PC-3 (cell line): ENCODE data around the gene NRXN2.

Experiments
- EZH2 ChIP-seq: fragments of 300-600 bp; sonication (generic); IDR thresholded peaks from one replicate; pipeline ENCODE4 v1.6.1; 2017; ENCODE audit warnings: antibody characterized with exemption, mild to moderate bottlenecking, low read length; ENCODE audit not compliant: unreplicated experiment
- TF ChIP-seq, protein P1 (sequence below): fragments of 300-600 bp; sonication (generic); conservative IDR thresholded peaks from 2 replicates; pipeline ENCODE4 v1.5.1; 2017; ENCODE audit warnings: antibody characterized with exemption, low read depth, mild to moderate bottlenecking, low read length

DNA sequence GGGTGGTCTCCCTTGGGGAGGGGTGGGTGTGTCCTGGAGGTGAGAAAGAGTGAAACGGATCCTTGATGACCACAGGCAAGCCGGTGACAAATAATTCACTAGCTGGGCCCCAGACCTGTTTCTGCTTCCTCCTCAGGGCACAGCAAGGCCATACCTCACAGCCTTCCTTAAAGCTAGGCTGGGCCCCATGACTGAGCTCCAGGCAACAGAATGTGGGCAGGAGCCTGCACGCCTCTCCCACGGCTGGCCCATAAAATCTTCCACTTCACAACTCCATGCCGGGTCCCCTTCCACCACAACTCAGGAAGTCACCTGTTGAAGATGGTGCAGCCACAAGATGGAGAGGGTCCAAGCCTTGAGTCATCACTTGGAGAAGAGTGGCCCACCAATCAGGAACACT is 108.1 kb downstream of the NRXN2 start:
- TF ChIP-seq, protein P1, sequence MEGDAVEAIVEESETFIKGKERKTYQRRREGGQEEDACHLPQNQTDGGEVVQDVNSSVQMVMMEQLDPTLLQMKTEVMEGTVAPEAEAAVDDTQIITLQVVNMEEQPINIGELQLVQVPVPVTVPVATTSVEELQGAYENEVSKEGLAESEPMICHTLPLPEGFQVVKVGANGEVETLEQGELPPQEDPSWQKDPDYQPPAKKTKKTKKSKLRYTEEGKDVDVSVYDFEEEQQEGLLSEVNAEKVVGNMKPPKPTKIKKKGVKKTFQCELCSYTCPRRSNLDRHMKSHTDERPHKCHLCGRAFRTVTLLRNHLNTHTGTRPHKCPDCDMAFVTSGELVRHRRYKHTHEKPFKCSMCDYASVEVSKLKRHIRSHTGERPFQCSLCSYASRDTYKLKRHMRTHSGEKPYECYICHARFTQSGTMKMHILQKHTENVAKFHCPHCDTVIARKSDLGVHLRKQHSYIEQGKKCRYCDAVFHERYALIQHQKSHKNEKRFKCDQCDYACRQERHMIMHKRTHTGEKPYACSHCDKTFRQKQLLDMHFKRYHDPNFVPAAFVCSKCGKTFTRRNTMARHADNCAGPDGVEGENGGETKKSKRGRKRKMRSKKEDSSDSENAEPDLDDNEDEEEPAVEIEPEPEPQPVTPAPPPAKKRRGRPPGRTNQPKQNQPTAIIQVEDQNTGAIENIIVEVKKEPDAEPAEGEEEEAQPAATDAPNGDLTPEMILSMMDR: no peak
- no peak for TF ChIP-seq EZH2
